Erythroblast (primary cell): ENCODE measurements around the gene MNS1.

Experiments used
- GATA1 ChIP-seq: IDR thresholded peaks from 2 replicates; pipeline ENCODE4 v1.6.1; 2011; ENCODE audit warnings: low read depth, mild to moderate bottlenecking, control low read depth, low read length, moderate library complexity
- POLR2A ChIP-seq: IDR thresholded peaks from 2 replicates; pipeline ENCODE4 v1.6.1; 2011; ENCODE audit warnings: mild to moderate bottlenecking, low read length

GRCh38 chr15:56464893-56465520 lies at the start of gene MNS1:
- TF ChIP-seq POLR2A = peak; percentile 89
- no peak for TF ChIP-seq GATA1
